Neural cell (in vitro differentiated cells): ENCODE data around the gene TRABD2B.

Source experiments
- EP300 ChIP-seq: fragments of 450-650 bp; conservative IDR thresholded peaks from 2 replicates; pipeline ENCODE4 v1.6.1; 2014; ENCODE audit warnings: antibody characterized with exemption, mild to moderate bottlenecking, moderate library complexity; ENCODE audit not compliant: poor library complexity, severe bottlenecking
- MXI1 ChIP-seq: fragments of 450-650 bp; conservative IDR thresholded peaks from 2 replicates; pipeline ENCODE4 v1.6.1; 2014; ENCODE audit warnings: antibody characterized with exemption, mild to moderate bottlenecking; ENCODE audit not compliant: poor library complexity, severe bottlenecking
- POLR2AphosphoS5 ChIP-seq: IDR thresholded peaks from 2 replicates; pipeline ENCODE4 v1.6.1; 2012
- REST ChIP-seq: IDR thresholded peaks from 2 replicates; pipeline ENCODE4 v1.6.1; 2012; ENCODE audit warnings: borderline replicate concordance
- TAF1 ChIP-seq: IDR thresholded peaks from 2 replicates; pipeline ENCODE4 v1.6.1; 2012; ENCODE audit warnings: low read depth
- TF ChIP-seq, protein P1 (sequence below): fragments of 450-650 bp; IDR thresholded peaks from 2 replicates; pipeline ENCODE4 v1.5.1; 2014; ENCODE audit warnings: antibody characterized with exemption, mild to moderate bottlenecking, moderate library complexity; ENCODE audit not compliant: poor library complexity, severe bottlenecking

DNA sequence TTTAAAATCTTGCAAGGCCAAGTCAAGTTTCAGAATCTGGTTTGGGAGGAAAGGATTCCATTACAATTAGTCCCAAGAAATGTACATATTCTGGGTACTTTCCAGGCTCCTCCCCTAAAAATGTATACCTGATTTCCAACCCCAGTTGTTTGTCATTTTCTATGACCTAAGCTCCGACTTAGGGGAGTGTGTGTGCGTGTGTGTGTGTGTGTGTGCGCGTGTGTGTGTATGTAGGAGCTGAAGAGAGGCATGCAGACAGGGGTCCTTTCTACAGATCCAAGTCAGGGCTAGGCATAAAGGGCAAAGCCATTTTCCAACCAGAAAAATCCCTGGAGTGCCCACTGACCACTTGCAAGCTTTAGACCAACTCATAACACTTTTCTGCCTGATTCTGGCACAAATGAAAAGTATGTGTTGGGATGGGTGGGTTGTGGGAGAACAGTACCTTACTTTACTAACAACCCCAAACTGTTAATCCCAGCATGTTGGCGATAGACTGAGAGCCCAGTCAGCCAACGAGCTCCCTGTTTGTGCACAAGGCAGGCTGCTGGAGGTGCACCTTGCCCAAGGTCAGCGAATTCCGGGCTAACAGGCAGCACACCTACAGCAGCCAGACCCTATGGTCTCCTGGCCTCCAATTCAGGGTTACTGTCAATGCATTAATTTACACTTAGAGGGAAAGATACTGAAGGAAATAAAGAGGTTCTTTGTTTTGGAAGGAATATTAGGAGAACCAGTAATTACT is 1.7 kb downstream of the TRABD2B start:
- TF ChIP-seq REST (no peak), TAF1 (no peak), MXI1 (no peak), EP300 (no peak), POLR2AphosphoS5 (no peak)
- TF ChIP-seq, protein P1, sequence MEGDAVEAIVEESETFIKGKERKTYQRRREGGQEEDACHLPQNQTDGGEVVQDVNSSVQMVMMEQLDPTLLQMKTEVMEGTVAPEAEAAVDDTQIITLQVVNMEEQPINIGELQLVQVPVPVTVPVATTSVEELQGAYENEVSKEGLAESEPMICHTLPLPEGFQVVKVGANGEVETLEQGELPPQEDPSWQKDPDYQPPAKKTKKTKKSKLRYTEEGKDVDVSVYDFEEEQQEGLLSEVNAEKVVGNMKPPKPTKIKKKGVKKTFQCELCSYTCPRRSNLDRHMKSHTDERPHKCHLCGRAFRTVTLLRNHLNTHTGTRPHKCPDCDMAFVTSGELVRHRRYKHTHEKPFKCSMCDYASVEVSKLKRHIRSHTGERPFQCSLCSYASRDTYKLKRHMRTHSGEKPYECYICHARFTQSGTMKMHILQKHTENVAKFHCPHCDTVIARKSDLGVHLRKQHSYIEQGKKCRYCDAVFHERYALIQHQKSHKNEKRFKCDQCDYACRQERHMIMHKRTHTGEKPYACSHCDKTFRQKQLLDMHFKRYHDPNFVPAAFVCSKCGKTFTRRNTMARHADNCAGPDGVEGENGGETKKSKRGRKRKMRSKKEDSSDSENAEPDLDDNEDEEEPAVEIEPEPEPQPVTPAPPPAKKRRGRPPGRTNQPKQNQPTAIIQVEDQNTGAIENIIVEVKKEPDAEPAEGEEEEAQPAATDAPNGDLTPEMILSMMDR: no peak
